Gastroesophageal sphincter (tissue), 3 donors: ENCODE data around the gene MIA3.

Experiments
- CTCF ChIP-seq, 4 experiments: fragments of 200-600 bp in 2 of 4; fragments of 450-650 bp in 2 of 4; sonication (generic) in 1 of 4; IDR thresholded peaks; one replicate each; pipeline ENCODE4 v1.5.1; 2017 to 2019; ENCODE audit warnings: antibody characterized with exemption in 4 of 4, mild to moderate bottlenecking in 2 of 4, moderate library complexity in 2 of 4
- POLR2AphosphoS5 ChIP-seq: sonication (generic); formaldehyde crosslinking; IDR thresholded peaks from one replicate; pipeline ENCODE4 v1.6.1; 2017; ENCODE audit warnings: antibody characterized with exemption

GRCh38 chr1:222643938-222644635, 26.2 kb downstream of the MIA3 start:
- peak; percentile 90 for TF ChIP-seq POLR2AphosphoS5
- TF ChIP-seq CTCF (IDR thresholded peaks at IDR 0.05): peak in 2 of 4 experiments; percentile 5 to 15
